Activated CD4-positive, CD25-positive, alpha-beta regulatory T cell (primary cell): ENCODE results near the gene C6orf62.
"Not testable (repeated sequence)": the region's sequence is repeated elsewhere in the genome, so short reads cannot be mapped to it uniquely, and the experiment has no call there.

Experiments used
- DNase-seq, 4 experiments: peaks; one replicate each; lab custom pipeline; 2025; lab: John Stamatoyannopoulos, UW

C6orf62 gene

GRCh38 chr6:24719125-24719971 is at the start of gene C6orf62:
C6orf62 (minus strand) TSS chr6:24719154; CDS start chr6:24718668, 486 bp downstream.
- peak in 2 of 4 experiments; percentile 16 to 22 for DNase-seq

GRCh38 chr6:24768361-24768760 is 49.4 kb upstream of the C6orf62 start:
- no peak for DNase-seq

- DNase-seq: no peak
These were observed 47.9 kb upstream of the C6orf62 start for GRCh38 chr6:24766680-24767462.

- not testable (repeated sequence) for DNase-seq
These were observed 47.0 kb upstream of the C6orf62 start for GRCh38 chr6:24765968-24766367.

GRCh38 chr6:24764833-24765828 is 46.2 kb upstream of the C6orf62 start:
- DNase-seq: not testable (repeated sequence)

- DNase-seq: no peak
These were observed 44.6 kb upstream of the C6orf62 start for GRCh38 chr6:24763578-24763977.

GRCh38 chr6:24761851-24762250 is 42.9 kb upstream of the C6orf62 start:
- no peak for DNase-seq

- no peak for DNase-seq
These were observed 42.4 kb upstream of the C6orf62 start for GRCh38 chr6:24761193-24761835.

GRCh38 chr6:24760210-24760609 is 41.3 kb upstream of the C6orf62 start:
- DNase-seq: no peak

- DNase-seq: no peak
These were observed 40.8 kb upstream of the C6orf62 start for GRCh38 chr6:24759718-24760117.

GRCh38 chr6:24757611-24758010 is 38.7 kb upstream of the C6orf62 start:
- no peak for DNase-seq

GRCh38 chr6:24755279-24755678 is 36.3 kb upstream of the C6orf62 start:
- DNase-seq: no peak

- DNase-seq: not testable (repeated sequence)
These were observed 35.4 kb upstream of the C6orf62 start for GRCh38 chr6:24754378-24754777.

GRCh38 chr6:24753545-24753944 is 34.6 kb upstream of the C6orf62 start:
- DNase-seq: no peak

GRCh38 chr6:24752917-24753492 is 34.1 kb upstream of the C6orf62 start:
- no peak for DNase-seq

- DNase-seq: no peak
These were observed 33.5 kb upstream of the C6orf62 start for GRCh38 chr6:24752503-24752902.

GRCh38 chr6:24750878-24751277 is 31.9 kb upstream of the C6orf62 start:
- not testable (repeated sequence) for DNase-seq

- DNase-seq: no peak
These were observed 30.3 kb upstream of the C6orf62 start for GRCh38 chr6:24749297-24749696.

GRCh38 chr6:24744911-24745310 is 26.0 kb upstream of the C6orf62 start:
- DNase-seq: no peak

GRCh38 chr6:24743944-24744335 is 25.0 kb upstream of the C6orf62 start:
- no peak for DNase-seq
